ENCODE data around the gene THSD7A. TPM values are rescaled to one million over a fixed set of nuclear protein-coding genes. Genes with fewer than 3 reads are reported as not detected.

THSD7A gene
- total and polyA plus RNA-seq, 2 of the 8 experiments (the other 6 are each of a cell fraction or from before 2014, with no cell fraction given): 0.44 to 1.2 TPM

- Histone ChIP-seq H3K4ac (replicated peaks; ENCODE audit: insufficient read length, low read depth, low read length) (no peak overlapping the region), H4K20me1 (replicated peaks in 1 of 2; ENCODE audit: control insufficient read depth in 1 of 2, insufficient read depth in 2 of 2, low read length in 2 of 2) (no peaks in the 10 kb centered on the region), H3K79me1 (ENCODE audit: low read depth, low read length) (no peaks in the 10 kb centered on the region), H2BK15ac (ENCODE audit: low read length) (no peak overlapping the region), H3K9ac (replicated peaks in 1 of 4; ENCODE audit: extremely low read depth in 1 of 4, low read depth in 3 of 4, low read length in 3 of 4) (no peak overlapping the region), H3K4me3 (ENCODE audit: extremely low read depth in 1 of 4, insufficient read depth in 2 of 4, low read depth in 3 of 4, low read length in 4 of 4) (no peak overlapping the region), H3K4me1 (replicated peaks in 1 of 4; ENCODE audit: control insufficient read depth in 3 of 4, insufficient read depth in 4 of 4, low read length in 3 of 4) (peaks cover 0 to 4% (median 1%) of the 10 kb centered on the region in 4 experiments; a peak in 2 of 7 replicates), H2AK5ac (ENCODE audit: low read depth, low read length) (no peak overlapping the region), H3K79me2 (ENCODE audit: control insufficient read depth in 1 of 2, insufficient read depth in 2 of 2, low read length in 2 of 2) (no peaks in the 10 kb centered on the region), H3K56ac (replicated peaks; ENCODE audit: insufficient read length, low read depth, low read length) (no peak overlapping the region), H3K36me3 (ENCODE audit: control insufficient read depth in 2 of 4, insufficient read depth in 4 of 4, low read length in 3 of 4) (no peaks in the 10 kb centered on the region), H3K4me2 (ENCODE audit: insufficient read depth in 1 of 2, low read depth in 2 of 2, low read length in 2 of 2) (no peak overlapping the region), H2BK12ac (ENCODE audit: low read depth, low read length) (no peak overlapping the region), H2AFZ (ENCODE audit: low read length) (no peak overlapping the region), H2BK5ac (ENCODE audit: low read depth, low read length) (no peak overlapping the region), H4K91ac (replicated peaks; ENCODE audit: insufficient read length, low read length) (no peak overlapping the region), H3K9me3 (ENCODE audit: insufficient read depth in 2 of 2, low read depth in 1 of 2, low read length in 1 of 2) (no peaks in the 10 kb centered on the region), H4K5ac (ENCODE audit: insufficient read length, low read depth, low read length) (no peak overlapping the region), H3K27me3 (replicated peaks in 1 of 4; ENCODE audit: control insufficient read depth in 3 of 4, extremely low read depth in 1 of 4, insufficient read depth in 3 of 4, low read length in 3 of 4) (peaks cover 0 to 2% (median 0%) of the 10 kb centered on the region in 4 experiments; a peak in 1 of 7 replicates), H3K18ac (ENCODE audit: extremely low read depth, low read length) (no peak overlapping the region), H3K23ac (ENCODE audit: insufficient read length) (no peak overlapping the region), H4K8ac (ENCODE audit: extremely low read depth, insufficient read depth, low read length) (no peak overlapping the region), H3K23me2 (ENCODE audit: low read depth, low read length) (no peaks in the 10 kb centered on the region), H2BK20ac (ENCODE audit: low read length) (no peak overlapping the region), H3K27ac (ENCODE audit: low read depth, low read length) (no peak overlapping the region), H2BK120ac (replicated peaks; ENCODE audit: low read depth, low read length) (no peak overlapping the region), H3K14ac (ENCODE audit: insufficient read length) (no peak overlapping the region)
- FAIRE-seq: no peak
- CTCF ChIA-PET (ENCODE audit: partially characterized antibody): no interaction called here
- TF ChIP-seq ATF2 (IDR thresholded peaks at IDR 0.05; ENCODE audit: low read length) (no peak), SP2 (IDR thresholded peaks at IDR 0.05; ENCODE audit: low read length) (no peak), RNF2 (IDR thresholded peaks at IDR 0.05; ENCODE audit: borderline replicate concordance, low read depth, low read length, missing control alignments, poor library complexity, severe bottlenecking) (no peak)
- no peak for DNase-seq (ENCODE audit: low read depth in 1 of 2, low spot score in 2 of 2)
- WGBS, 2 experiments (ENCODE audit: extremely low coverage in 1 of 2, insufficient coverage in 1 of 2, insufficient read length in 1 of 2, insufficient replicate concordance in 2 of 2, low coverage in 1 of 2, low lambda C conversion rate in 2 of 2, missing lambda C conversion rate in 1 of 2): 86% methylated on average over 2 of the region's 2 CpGs; no CpG with 5 or more reads in 1 of the 2 experiments
- POLR2A ChIA-PET (ENCODE audit: partially characterized antibody): no interaction called here
Observed at GRCh38 chr7:11336432-11336831, 495.6 kb downstream of the THSD7A start.

Measured in H1 (cell line).